ENCODE data around the gene SYNGR3. TPM values are rescaled to one million over a fixed set of nuclear protein-coding genes. Genes with fewer than 3 reads are reported as not detected.

Gene SYNGR3
- total and polyA plus RNA-seq, 2 of the 13 experiments (the other 11 are each of a cell fraction or from before 2014, with no cell fraction given) = 0.97 to 5.7 TPM

- Histone ChIP-seq H3K79me2 (ENCODE audit: insufficient read depth, low read length) (peaks cover 12% of the 10 kb centered on the region), H3K4me1 (ENCODE audit: insufficient read depth, low read length) (peaks cover 30% of the 10 kb centered on the region), H3K4me3 (replicated peaks in 1 of 3; ENCODE audit: insufficient read depth in 1 of 3, low read depth in 2 of 3, low read length in 3 of 3) (no peak overlapping the region), H3K27ac (ENCODE audit: extremely low read length, insufficient read depth, low read length) (no peak overlapping the region), H2AFZ (ENCODE audit: low read length) (no peak overlapping the region), H3K9me3 (ENCODE audit: low read length) (no peaks in the 10 kb centered on the region), H3K4me2 (ENCODE audit: low read depth, low read length) (no peak overlapping the region), H3K27me3 (ENCODE audit: control insufficient read depth in 1 of 2, insufficient read depth in 2 of 2, low read length in 2 of 2) (no peaks in the 10 kb centered on the region), H4K20me1 (ENCODE audit: insufficient read depth, low read length) (no peaks in the 10 kb centered on the region), H3K36me3 (replicated peaks in 1 of 2; ENCODE audit: control insufficient read depth in 1 of 2, insufficient read depth in 2 of 2, low read length in 2 of 2) (peaks cover 11 to 19% of the 10 kb centered on the region in 2 experiments; a peak in 4 of 5 replicates), H3K9ac (ENCODE audit: insufficient read depth, low read depth, low read length) (no peak overlapping the region)
- no peak for FAIRE-seq
- in situ Hi-C loops (cut with HindIII; ENCODE audit: extremely low pct_ligation_motif_present, low pct_unique_long_range_greater_than_20kb) = no loop called here
- CTCF ChIA-PET (ENCODE audit: low intra/inter-chr PET ratio, low total read pairs) = no interaction called here
- TF ChIP-seq AGO2 (optimal IDR thresholded peaks at IDR 0.05; ENCODE audit: low read depth, low read length) (peak; percentile 82), ZNF598 (CRISPR knock-in tag; IDR thresholded peaks at IDR 0.05; ENCODE audit: borderline replicate concordance) (no peak), ZNF841 (CRISPR knock-in tag; IDR thresholded peaks at IDR 0.05; ENCODE audit: borderline replicate concordance) (no peak), ZNF207 (IDR thresholded peaks at IDR 0.05; ENCODE audit: borderline replicate concordance) (no peak), ZNF609 (CRISPR knock-in tag; IDR thresholded peaks at IDR 0.05; ENCODE audit: borderline replicate concordance) (no peak), FOXM1 (CRISPR knock-in tag; IDR thresholded peaks at IDR 0.05) (no peak), ZNF761 (CRISPR knock-in tag; conservative IDR thresholded peaks at IDR 0.05) (no peak), ZBTB7A (CRISPR knock-in tag; IDR thresholded peaks at IDR 0.05) (no peak), JUND (CRISPR knock-in tag; IDR thresholded peaks at IDR 0.05) (no peak), ZNF557 (CRISPR knock-in tag; IDR thresholded peaks at IDR 0.05) (no peak), ZNF766 (CRISPR knock-in tag; IDR thresholded peaks at IDR 0.05; ENCODE audit: borderline replicate concordance) (no peak), ZBTB33 (CRISPR knock-in tag; IDR thresholded peaks at IDR 0.05) (peak; percentile 28; the same call in 1 of the 2 replicates), ETS1 (CRISPR knock-in tag; IDR thresholded peaks at IDR 0.05) (no peak), HMG20B (CRISPR knock-in tag; conservative IDR thresholded peaks at IDR 0.05) (no peak), ZNF749 (CRISPR knock-in tag; IDR thresholded peaks at IDR 0.05; ENCODE audit: borderline replicate concordance) (no peak), AGO1 (IDR thresholded peaks at IDR 0.05; ENCODE audit: low read depth, low read length, poor library complexity, severe bottlenecking) (peak; percentile 84)
- no TSS peak for BruUV-seq (replicated peaks)
- POLR2A ChIA-PET = interaction anchor here (6.8 kb wide), 1 partner anchor 16 kb away, joined by 62 read pairs; the partner anchor contains the start of gene RPS2
- no CpG with 5 or more reads among the region's 16 CpGs for WGBS (ENCODE audit: low lambda C conversion rate)
- intact Hi-C loops (cut with micrococcal nuclease; ENCODE audit: unreplicated experiment) = no loop called here
- ATAC-seq = no peak
- DNase-seq (ENCODE audit: low spot score) = no peak
Observed at GRCh38 chr16:1980770-1981087, 9.0 kb upstream of the SYNGR3 start.

All from HepG2 (cell line).